ENCODE results near the gene SLC26A2.
A peak's percentile ranks its signal among the peaks of the same experiment; 100 is the strongest.

The SLC26A2 gene

GRCh38 chr5:150016537-150016936 lies 56.0 kb downstream of the SLC26A2 start:
- Histone ChIP-seq H3K27ac (no peak overlapping the region), H3K4me3 (ENCODE audit: low read depth, low read length) (no peak overlapping the region), H3K27me3 (replicated peaks) (no peaks in the 10 kb centered on the region), H3K36me3 (replicated peaks) (peaks cover 66% of the 10 kb centered on the region)
- TF ChIP-seq, protein P1, sequence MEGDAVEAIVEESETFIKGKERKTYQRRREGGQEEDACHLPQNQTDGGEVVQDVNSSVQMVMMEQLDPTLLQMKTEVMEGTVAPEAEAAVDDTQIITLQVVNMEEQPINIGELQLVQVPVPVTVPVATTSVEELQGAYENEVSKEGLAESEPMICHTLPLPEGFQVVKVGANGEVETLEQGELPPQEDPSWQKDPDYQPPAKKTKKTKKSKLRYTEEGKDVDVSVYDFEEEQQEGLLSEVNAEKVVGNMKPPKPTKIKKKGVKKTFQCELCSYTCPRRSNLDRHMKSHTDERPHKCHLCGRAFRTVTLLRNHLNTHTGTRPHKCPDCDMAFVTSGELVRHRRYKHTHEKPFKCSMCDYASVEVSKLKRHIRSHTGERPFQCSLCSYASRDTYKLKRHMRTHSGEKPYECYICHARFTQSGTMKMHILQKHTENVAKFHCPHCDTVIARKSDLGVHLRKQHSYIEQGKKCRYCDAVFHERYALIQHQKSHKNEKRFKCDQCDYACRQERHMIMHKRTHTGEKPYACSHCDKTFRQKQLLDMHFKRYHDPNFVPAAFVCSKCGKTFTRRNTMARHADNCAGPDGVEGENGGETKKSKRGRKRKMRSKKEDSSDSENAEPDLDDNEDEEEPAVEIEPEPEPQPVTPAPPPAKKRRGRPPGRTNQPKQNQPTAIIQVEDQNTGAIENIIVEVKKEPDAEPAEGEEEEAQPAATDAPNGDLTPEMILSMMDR (IDR thresholded peaks at IDR 0.05; ENCODE audit: low read depth, low read length, missing control alignments), result no peak
- DNase-seq, result no peak
- in situ Hi-C loops (cut with HindIII; ENCODE audit: low pct_ligation_motif_present, low sequenced_read_pairs), result no loop called here

- DNase-seq, result no peak
- in situ Hi-C loops (cut with HindIII; ENCODE audit: low pct_ligation_motif_present, low sequenced_read_pairs), result no loop called here
- peak overlapping the region; percentile 50 for H3K27ac ChIP-seq
- TF ChIP-seq, protein P1 (IDR thresholded peaks at IDR 0.05; ENCODE audit: low read depth, low read length, missing control alignments), result no peak
- H3K4me3 ChIP-seq (ENCODE audit: low read depth, low read length), result no peak overlapping the region
- peaks cover 58% of the 10 kb centered on the region for H3K36me3 ChIP-seq (replicated peaks)
- H3K27me3 ChIP-seq (replicated peaks), result no peaks in the 10 kb centered on the region
Measured at GRCh38 chr5:150017226-150018005, 56.9 kb downstream of the SLC26A2 start.

DNA sequence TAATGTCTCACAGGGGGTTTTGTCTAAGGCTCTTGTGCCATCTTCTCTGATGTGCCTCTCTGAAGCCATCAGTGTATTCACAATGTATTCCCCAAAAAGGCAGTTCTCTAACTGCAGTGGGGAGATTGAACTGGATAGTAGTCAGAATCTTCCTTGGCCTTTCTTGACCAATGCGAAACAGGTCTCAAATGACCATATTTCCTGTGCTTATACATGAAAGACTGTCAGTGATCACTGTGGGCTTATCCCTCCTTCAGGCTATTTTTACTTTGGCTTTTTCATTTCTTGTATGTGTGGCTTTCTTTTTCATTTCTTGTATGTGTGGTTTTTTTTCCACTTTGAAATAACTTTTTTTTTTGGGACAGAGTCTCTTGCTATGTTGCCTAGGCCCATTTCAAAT lies 59.7 kb downstream of the SLC26A2 start:
- peaks cover 50% of the 10 kb centered on the region for H3K36me3 ChIP-seq (replicated peaks)
- no peaks in the 10 kb centered on the region for H3K27me3 ChIP-seq (replicated peaks)
- H3K4me3 ChIP-seq (ENCODE audit: low read depth, low read length), result no peak overlapping the region
- H3K27ac ChIP-seq, result no peak overlapping the region
- no peak for DNase-seq
- TF ChIP-seq, protein P1 (IDR thresholded peaks at IDR 0.05; ENCODE audit: low read depth, low read length, missing control alignments), result no peak
- in situ Hi-C loops (cut with HindIII; ENCODE audit: low pct_ligation_motif_present, low sequenced_read_pairs), result no loop called here

GRCh38 chr5:150021491-150022157 lies 61.1 kb downstream of the SLC26A2 start:
- peak; percentile 77 for DNase-seq
- peaks cover 54% of the 10 kb centered on the region for H3K36me3 ChIP-seq (replicated peaks)
- H3K27ac ChIP-seq, result peak overlapping the region; percentile 91
- H3K27me3 ChIP-seq (replicated peaks), result no peaks in the 10 kb centered on the region
- in situ Hi-C loops (cut with HindIII; ENCODE audit: low pct_ligation_motif_present, low sequenced_read_pairs), result no loop called here
- no peak overlapping the region for H3K4me3 ChIP-seq (ENCODE audit: low read depth, low read length)
- TF ChIP-seq, protein P1 (IDR thresholded peaks at IDR 0.05; ENCODE audit: low read depth, low read length, missing control alignments), result no peak

DNA sequence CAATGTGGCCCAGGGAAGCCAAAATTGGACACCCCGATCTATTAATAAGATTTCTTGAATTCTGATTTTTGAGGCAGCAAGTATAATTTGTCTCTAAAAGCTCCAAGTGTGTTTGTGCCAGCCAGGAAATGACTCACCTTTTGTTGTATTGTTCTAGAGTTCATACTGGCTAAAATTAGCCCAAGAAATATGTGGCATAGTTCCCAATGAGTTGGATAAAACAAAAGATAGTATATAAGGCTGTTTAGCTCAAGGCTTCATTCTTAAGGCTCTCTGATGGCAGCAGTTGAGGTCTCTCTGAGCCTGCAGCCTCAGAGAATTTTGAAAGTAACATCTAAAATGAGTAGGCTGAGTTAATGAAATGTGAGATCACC lies 61.6 kb downstream of the SLC26A2 start:
- in situ Hi-C loops (cut with HindIII; ENCODE audit: low pct_ligation_motif_present, low sequenced_read_pairs), result no loop called here
- peaks cover 59% of the 10 kb centered on the region for H3K36me3 ChIP-seq (replicated peaks)
- no peak overlapping the region for H3K4me3 ChIP-seq (ENCODE audit: low read depth, low read length)
- DNase-seq, result peak; percentile 79
- TF ChIP-seq, protein P1 (IDR thresholded peaks at IDR 0.05; ENCODE audit: low read depth, low read length, missing control alignments), result no peak
- no peaks in the 10 kb centered on the region for H3K27me3 ChIP-seq (replicated peaks)
- H3K27ac ChIP-seq, result peak overlapping the region; percentile 91

All from brain microvascular endothelial cell (primary cell).